HFF-Myc (cell line): ENCODE results near the gene SECISBP2L.
"Not testable (repeated sequence)": the region's sequence is repeated elsewhere in the genome, so short reads cannot be mapped to it uniquely, and the experiment has no call there.

Experiments used
- DNase-seq: peaks from one replicate; pipeline ENCODE4 v3.0.0-alpha.2; 2011; ENCODE audit warnings: low read depth; ENCODE audit errors: extremely low read depth
- H3K4me3 ChIP-seq: replicated peaks from 2 replicates; pipeline ENCODE4 v1.5.1; 2011; ENCODE audit warnings: low read depth, mild to moderate bottlenecking, control low read depth, low read length
- TF ChIP-seq, protein P1 (sequence below): IDR thresholded peaks from 2 replicates; pipeline ENCODE4 v1.5.1; 2012; ENCODE audit warnings: mild to moderate bottlenecking, low read depth, low read length, control low read depth; ENCODE audit errors: missing control alignments

Gene SECISBP2L

DNA sequence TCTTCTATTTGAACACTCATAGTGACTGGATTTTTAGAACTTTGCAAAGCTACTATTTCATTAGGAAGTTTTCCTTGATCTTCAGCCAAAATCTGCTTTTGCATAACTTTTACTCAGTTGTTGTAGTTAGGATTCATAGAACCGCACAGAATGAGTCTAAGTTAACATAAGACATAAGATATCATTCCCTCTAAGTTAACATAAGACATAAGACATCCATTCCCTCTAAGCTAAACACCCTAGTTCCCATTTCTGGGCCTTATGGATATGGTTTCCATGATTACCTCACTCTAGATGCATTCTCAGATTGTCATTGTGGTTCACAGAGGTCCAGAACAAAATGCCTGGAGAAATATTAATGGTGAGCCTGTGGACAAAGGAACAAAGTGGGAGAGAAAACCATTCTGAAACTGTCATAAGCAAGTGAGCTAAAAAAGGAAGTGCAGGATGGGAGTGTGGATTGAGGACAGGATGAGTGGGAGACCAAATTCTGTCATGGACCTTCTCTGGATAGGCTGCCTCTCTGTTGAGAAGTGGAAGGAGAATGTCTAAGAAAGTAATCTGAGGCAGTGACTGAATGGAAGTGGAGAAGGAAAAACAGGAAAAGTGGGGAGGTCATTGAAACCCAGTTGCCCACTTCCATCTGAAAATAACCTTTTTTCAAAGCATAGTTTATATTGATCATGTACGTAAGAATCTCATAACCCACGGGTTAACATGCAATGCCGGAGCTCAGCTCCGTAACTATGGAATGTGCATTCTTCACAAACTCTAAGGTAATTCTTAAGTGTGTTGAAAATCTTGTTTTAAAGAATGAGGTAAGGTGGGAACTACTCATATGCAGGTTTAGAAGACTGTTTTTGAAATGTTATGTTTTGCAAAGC is 37.4 kb upstream of the SECISBP2L start:
- H3K4me3 ChIP-seq, result no peak overlapping the region
- TF ChIP-seq, protein P1, sequence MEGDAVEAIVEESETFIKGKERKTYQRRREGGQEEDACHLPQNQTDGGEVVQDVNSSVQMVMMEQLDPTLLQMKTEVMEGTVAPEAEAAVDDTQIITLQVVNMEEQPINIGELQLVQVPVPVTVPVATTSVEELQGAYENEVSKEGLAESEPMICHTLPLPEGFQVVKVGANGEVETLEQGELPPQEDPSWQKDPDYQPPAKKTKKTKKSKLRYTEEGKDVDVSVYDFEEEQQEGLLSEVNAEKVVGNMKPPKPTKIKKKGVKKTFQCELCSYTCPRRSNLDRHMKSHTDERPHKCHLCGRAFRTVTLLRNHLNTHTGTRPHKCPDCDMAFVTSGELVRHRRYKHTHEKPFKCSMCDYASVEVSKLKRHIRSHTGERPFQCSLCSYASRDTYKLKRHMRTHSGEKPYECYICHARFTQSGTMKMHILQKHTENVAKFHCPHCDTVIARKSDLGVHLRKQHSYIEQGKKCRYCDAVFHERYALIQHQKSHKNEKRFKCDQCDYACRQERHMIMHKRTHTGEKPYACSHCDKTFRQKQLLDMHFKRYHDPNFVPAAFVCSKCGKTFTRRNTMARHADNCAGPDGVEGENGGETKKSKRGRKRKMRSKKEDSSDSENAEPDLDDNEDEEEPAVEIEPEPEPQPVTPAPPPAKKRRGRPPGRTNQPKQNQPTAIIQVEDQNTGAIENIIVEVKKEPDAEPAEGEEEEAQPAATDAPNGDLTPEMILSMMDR, result no peak
- DNase-seq, result peak; percentile 6

DNA sequence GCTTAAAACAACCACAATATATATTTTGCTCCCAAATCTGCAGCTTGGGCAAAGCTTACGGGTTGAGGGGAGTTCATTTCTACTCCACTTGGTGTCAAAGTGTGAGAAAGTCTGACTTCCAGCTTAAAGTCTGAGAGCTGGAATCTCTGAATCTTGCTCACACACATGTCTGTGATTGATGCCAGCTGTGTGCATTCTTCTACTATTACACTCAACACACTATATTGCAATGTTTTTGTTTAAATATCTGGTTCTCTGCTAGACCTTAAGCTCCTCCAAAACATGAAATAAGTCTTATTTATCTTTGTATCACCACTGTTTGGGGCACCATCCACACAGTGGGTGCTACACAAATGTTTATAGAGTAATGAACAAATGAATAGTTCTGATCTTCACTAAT is 36.7 kb upstream of the SECISBP2L start:
- TF ChIP-seq, protein P1, result no peak
- DNase-seq, result peak; percentile 57
- H3K4me3 ChIP-seq, result no peak overlapping the region

DNA sequence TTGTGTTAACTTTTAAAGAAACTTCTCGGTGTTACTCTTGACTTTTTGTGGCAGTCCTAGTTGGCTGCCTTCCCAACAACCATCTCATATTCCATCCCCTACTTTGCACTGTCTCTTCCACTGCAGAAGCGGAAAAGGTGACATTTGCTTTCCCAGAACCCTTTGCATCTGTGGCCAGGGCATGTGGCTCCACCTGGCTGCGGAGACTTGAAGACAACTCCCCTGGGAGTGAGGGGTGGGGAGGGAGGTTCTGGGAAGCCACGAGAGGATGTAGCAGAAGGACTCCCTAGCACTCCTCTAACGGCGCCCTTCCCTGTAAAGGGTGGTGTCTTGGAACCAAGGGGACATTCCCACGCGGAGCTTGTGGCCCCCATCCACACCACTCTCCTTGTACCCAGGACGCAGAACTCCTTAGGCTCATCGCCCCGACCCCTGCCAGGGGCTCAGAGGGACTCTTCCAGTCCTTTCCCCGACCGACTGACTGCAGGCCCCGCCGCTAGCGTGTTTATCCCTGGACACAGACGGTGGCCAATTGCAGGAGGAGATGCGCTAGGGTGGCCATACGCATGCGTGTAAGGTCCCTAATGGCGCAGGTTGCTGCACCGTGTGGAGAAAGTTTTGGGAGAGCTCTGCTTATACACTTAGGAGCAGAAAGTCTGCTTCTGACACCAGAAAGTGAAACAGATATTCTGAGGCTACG is 33.2 kb upstream of the SECISBP2L start:
- TF ChIP-seq, protein P1, result no peak
- DNase-seq, result no peak
- no peak overlapping the region for H3K4me3 ChIP-seq

DNA sequence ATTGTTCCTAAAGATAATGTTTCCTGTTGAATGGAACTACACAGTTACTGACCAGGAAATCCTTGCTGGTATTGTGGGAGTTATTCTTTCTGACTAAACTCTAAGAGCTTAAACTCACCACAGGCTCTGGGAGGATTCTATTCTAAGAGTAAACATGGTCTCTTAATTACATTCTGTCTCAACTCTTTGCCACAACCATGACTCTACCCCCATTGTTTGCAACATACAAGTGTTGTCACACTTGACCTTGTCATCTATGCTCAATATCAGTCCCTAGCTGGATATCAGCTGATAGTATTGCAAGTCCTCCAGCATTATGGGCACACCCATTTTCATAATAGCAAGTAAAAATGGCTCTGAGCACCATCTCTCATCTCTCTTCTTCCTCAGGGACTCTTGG is 29.6 kb upstream of the SECISBP2L start:
- no peak for DNase-seq
- no peak overlapping the region for H3K4me3 ChIP-seq
- TF ChIP-seq, protein P1, result no peak

DNA sequence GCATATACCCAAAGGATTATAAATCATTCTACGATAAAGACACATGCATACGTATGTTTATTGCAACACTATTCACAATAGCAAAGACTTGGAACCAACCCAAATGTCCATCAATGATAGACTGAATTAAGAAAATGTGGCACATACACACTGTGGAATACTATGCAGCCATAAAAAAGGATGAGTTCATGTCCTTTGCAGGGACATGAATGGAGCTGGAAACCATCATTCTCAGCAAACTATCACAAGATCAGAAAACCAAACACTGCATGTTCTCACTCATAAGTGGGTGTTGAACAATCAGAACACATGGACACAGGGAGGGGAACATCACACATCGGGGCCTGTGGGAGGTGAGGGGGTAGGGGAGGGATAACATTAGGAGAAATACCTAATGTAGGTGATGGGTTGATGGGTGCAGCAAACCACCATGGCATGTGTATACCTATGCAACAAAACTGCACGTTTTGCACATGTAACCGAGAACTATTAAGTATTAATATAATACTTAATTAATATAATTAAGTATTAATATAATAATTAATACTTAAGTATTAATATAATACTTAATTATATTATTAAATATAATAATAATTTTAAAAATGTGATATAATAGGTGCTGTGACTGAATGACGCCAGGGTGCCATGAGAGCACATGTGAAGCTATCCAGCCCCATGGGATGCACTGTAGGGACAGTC is 28.5 kb upstream of the SECISBP2L start:
- not testable (repeated sequence) for H3K4me3 ChIP-seq, DNase-seq

DNA sequence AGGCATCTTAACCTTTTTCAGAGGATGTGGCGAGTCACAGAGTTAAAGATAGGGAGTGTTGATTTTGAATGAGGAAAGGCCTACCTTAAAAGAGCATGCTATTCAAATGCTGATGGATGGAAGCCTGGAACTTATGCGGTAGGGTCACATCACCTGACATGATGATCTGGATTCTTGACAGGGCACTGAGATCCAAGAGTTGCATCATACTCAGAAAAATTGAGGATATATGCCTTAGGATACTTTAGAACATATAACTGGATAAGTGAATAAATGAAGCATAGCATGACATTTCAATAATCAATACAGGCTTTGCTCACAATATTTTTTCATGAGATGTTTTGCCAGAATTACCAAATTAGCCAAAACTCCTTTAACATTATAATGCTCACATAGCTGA is 20.1 kb upstream of the SECISBP2L start:
- no peak for DNase-seq

DNA sequence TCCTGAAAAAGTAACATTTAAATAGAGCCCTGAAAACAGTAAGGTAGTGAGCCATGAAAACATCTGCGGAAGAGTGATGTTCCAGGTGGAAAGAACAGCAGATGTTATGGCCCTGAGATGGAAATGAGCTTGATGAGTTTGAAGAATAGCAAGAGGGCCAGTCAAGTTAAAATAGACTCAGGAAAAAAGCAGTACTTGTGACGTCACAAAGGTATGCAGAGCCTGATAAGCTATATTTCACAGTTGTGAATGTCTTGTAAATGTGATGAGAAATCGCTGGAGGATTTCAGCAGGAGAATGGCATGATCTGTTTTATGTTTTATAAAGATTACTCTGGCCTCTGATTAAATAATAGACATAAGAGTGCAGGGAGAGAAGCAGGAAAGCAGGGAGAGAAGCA is 18.6 kb upstream of the SECISBP2L start:
- DNase-seq, result no peak
- no peak overlapping the region for H3K4me3 ChIP-seq
- TF ChIP-seq, protein P1, result no peak

More for the DNA sequence above, 20.1 kb upstream of the SECISBP2L start:
- H3K4me3 ChIP-seq, result no peak overlapping the region
- TF ChIP-seq, protein P1, result no peak
